K562 (cell line): Measurements from ENCODE around the gene RTP3. TPM values are rescaled to one million over a fixed set of nuclear protein-coding genes. Genes with fewer than 3 reads are reported as not detected.

Source experiments
- ATAC-seq: fragments of 200-7000 bp; cut with Tn5 transposase; 3 replicates; pipeline ENCODE4 v1.9.1; 2020; ENCODE audit warnings: moderate library complexity
- BruUV-seq: library from RNA; stranded (reverse); fragments of 400-500 nt; replicated peaks from 2 replicates; lab custom pipeline; 2021; lab: Mats Ljungman, UMichigan
- CTCF ChIA-PET: fragments of 300-600 bp; formaldehyde crosslinking; extraction: SDS; loops from one replicate; lab custom pipeline; 2021; ENCODE audit warnings: low intra/inter-chr PET ratio; lab: Yijun Ruan, JAX
- POLR2A ChIA-PET: fragments of 300-600, 350-650 bp; sonication (Branson Sonifier 250); formaldehyde crosslinking; extraction: SDS; loops from one replicate; lab custom pipeline; 2021; ENCODE audit warnings: antibody characterized with exemption, inconsistent platforms; lab: Yijun Ruan, JAX
- DNase-seq, 4 experiments: peaks; one replicate each; pipeline versions ENCODE4 v3.0.0 to v3.0.0-alpha.2; 2011 to 2018; ENCODE audit warnings: low spot score in 3 of 4, mixed read lengths in 3 of 4; ENCODE audit errors: extremely low read depth in 1 of 4
- FAIRE-seq: peaks from 2 replicates; lab custom pipeline; 2011; peaks lifted over from hg19 to GRCh38; lab: Jason Lieb, UNC
- H2AFZ ChIP-seq: 2 replicates; pipeline ENCODE4 v1.6.0; 2011; ENCODE audit warnings: low read depth, low read length, control low read depth, inconsistent platforms
- H3K27ac ChIP-seq: fragments of 200-600 bp; 3 replicates; pipeline ENCODE4 v1.8.0; 2011; ENCODE audit warnings: low read depth, mild to moderate bottlenecking, control low read depth, inconsistent platforms, low read length, moderate library complexity, mixed read lengths; ENCODE audit errors: extremely low read depth
- H3K27me3 ChIP-seq, 2 experiments: fragments of 300-600 bp in 1 of 2; 2 replicates in 1 of 2; 3 replicates in 1 of 2; pipeline versions ENCODE4 v1.6.0 to v1.8.0; 2011; ENCODE audit warnings: inconsistent platforms in 2 of 2, low read length in 2 of 2, mild to moderate bottlenecking in 1 of 2, mixed read lengths in 1 of 2, moderate library complexity in 1 of 2; ENCODE audit not compliant: control insufficient read depth in 2 of 2, insufficient read depth in 2 of 2
- H3K36me3 ChIP-seq: fragments of 300-600 bp; 3 replicates; pipeline ENCODE4 v1.8.0; 2011; ENCODE audit warnings: mild to moderate bottlenecking, low read length, inconsistent platforms; ENCODE audit not compliant: control insufficient read depth, insufficient read depth
- H3K4me1 ChIP-seq, 2 experiments: fragments of 200-600 bp in 1 of 2; replicated peaks in 1 of 2; 2 replicates in 1 of 2; 3 replicates in 1 of 2; pipeline versions ENCODE4 v1.5.1 to v1.8.0; 2011; ENCODE audit warnings: inconsistent platforms in 2 of 2, low read length in 2 of 2, mild to moderate bottlenecking in 1 of 2, mixed read lengths in 1 of 2, moderate library complexity in 1 of 2; ENCODE audit not compliant: control insufficient read depth in 2 of 2, insufficient read depth in 2 of 2
- H3K4me2 ChIP-seq: 2 replicates; pipeline ENCODE4 v1.6.1; 2011; ENCODE audit warnings: low read length, control low read depth, inconsistent platforms, mixed read lengths; ENCODE audit not compliant: insufficient read depth
- H3K4me3 ChIP-seq: fragments of 200-600 bp; sonication (generic), shearing (Covaris generic); 2 replicates; pipeline ENCODE4 v1.5.1; 2016; ENCODE audit warnings: control low read depth, inconsistent platforms
- H3K79me2 ChIP-seq: fragments of 200-600 bp; 3 replicates; pipeline ENCODE4 v1.8.0; 2011; ENCODE audit warnings: low read length, inconsistent platforms; ENCODE audit not compliant: control insufficient read depth, insufficient read depth
- H3K9ac ChIP-seq, 2 experiments: 2 replicates each; pipeline versions ENCODE4 v1.6.0 to v1.6.1; 2011; ENCODE audit warnings: low read depth in 2 of 2, low read length in 2 of 2, control low read depth in 1 of 2, inconsistent platforms in 1 of 2, mild to moderate bottlenecking in 1 of 2, mixed read lengths in 1 of 2; ENCODE audit not compliant: insufficient read depth in 1 of 2
- H3K9me1 ChIP-seq: one replicate; pipeline ENCODE4 v1.6.0; 2011; ENCODE audit warnings: inconsistent platforms, mild to moderate bottlenecking, low read length, moderate library complexity; ENCODE audit not compliant: control insufficient read depth, insufficient read depth
- H3K9me3 ChIP-seq: replicated peaks from 2 replicates; pipeline ENCODE4 v1.5.1; 2011; ENCODE audit warnings: low read depth, low read length, inconsistent platforms; ENCODE audit not compliant: control insufficient read depth, insufficient read depth
- H4K20me1 ChIP-seq: replicated peaks from 2 replicates; pipeline ENCODE4 v1.6.1; 2011; ENCODE audit warnings: low read length, inconsistent platforms, mixed read lengths; ENCODE audit not compliant: control insufficient read depth, insufficient read depth
- ARHGAP35 ChIP-seq: fragments of 450-650 bp; IDR thresholded peaks from 2 replicates; pipeline ENCODE4 v1.6.1; 2018; ENCODE audit not compliant: partially characterized antibody
- CSDE1 ChIP-seq, 2 experiments: fragments of 450-650 bp; IDR thresholded peaks; 2 replicates each; pipeline ENCODE4 v1.6.1; 2016; ENCODE audit warnings: mild to moderate bottlenecking in 1 of 2
- HSF4 ChIP-seq: fragments of 250-450 bp; sonication (Bioruptor Pico); IDR thresholded peaks from 2 replicates; pipeline ENCODE4 v2.1.2; 2022; ENCODE audit warnings: mild to moderate bottlenecking, moderate library complexity, borderline replicate concordance
- IRF2 ChIP-seq: sonication (generic); formaldehyde crosslinking; IDR thresholded peaks from 2 replicates; pipeline ENCODE4 v1.8.1; 2022; ENCODE audit warnings: mild to moderate bottlenecking, missing genetic modification reagents
- KAT2B ChIP-seq: IDR thresholded peaks from one replicate; pipeline ENCODE4 v1.6.1; 2012; ENCODE audit warnings: low read depth, mild to moderate bottlenecking, control low read depth, inconsistent platforms, low read length, moderate library complexity
- NCOA2 ChIP-seq, 2 experiments: fragments of 450-650 bp; IDR thresholded peaks; 2 replicates each; pipeline ENCODE4 v1.6.1; 2018; ENCODE audit warnings: mild to moderate bottlenecking in 2 of 2, moderate library complexity in 1 of 2; ENCODE audit not compliant: partially characterized antibody in 2 of 2
- ZNF695 ChIP-seq: fragments of 450-650 bp; formaldehyde crosslinking; IDR thresholded peaks from 2 replicates; pipeline ENCODE4 v1.4.0; 2020; ENCODE audit warnings: mild to moderate bottlenecking, moderate library complexity
- ZNF778 ChIP-seq: fragments of 450-650 bp; formaldehyde crosslinking; IDR thresholded peaks from 2 replicates; pipeline ENCODE4 v1.4.0; 2020; ENCODE audit warnings: mild to moderate bottlenecking, moderate library complexity
- WGBS: fragments of 100-300 bp; shearing (Covaris generic); methylation state at CpG from one replicate; pipeline ENCODE4 v1.1.6; 2016; ENCODE audit warnings: low coverage, mixed read lengths; ENCODE audit not compliant: insufficient coverage; ENCODE audit errors: missing lambda C conversion rate; 5-methylcytosine and 5-hydroxymethylcytosine counted together
- in situ Hi-C: fragments of 300-500 bp; cut with MboI; formaldehyde crosslinking; loops from 4 replicates; pipeline ENCODE4 v1.15.0; 2018; ENCODE audit warnings: inconsistent platforms, mixed read lengths
- intact Hi-C: fragments of 100-400 bp; cut with micrococcal nuclease; formaldehyde crosslinking; loops from 2 replicates; pipeline ENCODE4 v1.14.2; 2022
- polyA plus RNA-seq, 8 experiments: library from polyadenylated mRNA; depleted of rRNA in 4 of 8; stranded (reverse) in 5 of 8; unstranded in 3 of 8; fragments of >200 nt; fragmentation: Nextera tagmentation in 2 of 8; fragmentation: Illumina TruSeq in 1 of 8; extraction: Ambion mirVana in 2 of 8; extraction: Trizol in 1 of 8; gene quantifications; 2 replicates each; pipeline versions ENCODE4 v1.2.1 to v1.2.3, GENCODE V29; 2011 to 2014; ENCODE audit warnings: inconsistent platforms in 1 of 8, missing spikeins in 1 of 8
- total RNA-seq, 7 experiments: library from RNA; depleted of rRNA in 6 of 7; stranded (reverse); fragments of >200 nt in 6 of 7; fragmentation: Illumina TruSeq in 2 of 7; extraction: Trizol in 2 of 7; gene quantifications; 2 replicates each; pipeline versions ENCODE4 v1.2.1 to v1.2.3, GENCODE V29; 2011 to 2021; ENCODE audit warnings: low replicate concordance in 1 of 7
- TF ChIP-seq, protein P1 (sequence below): fragments of 250-450 bp; sonication (Bioruptor Pico); IDR thresholded peaks from 2 replicates; pipeline ENCODE4 v1.8.0; 2022; ENCODE audit warnings: inconsistent platforms, mild to moderate bottlenecking, moderate library complexity, borderline replicate concordance
- TF ChIP-seq, protein P2 (sequence below): fragments of 250-450 bp; sonication (Bioruptor Pico); IDR thresholded peaks from 2 replicates; pipeline ENCODE4 v1.5.0; 2020; ENCODE audit warnings: mild to moderate bottlenecking

RTP3 gene
- total and polyA plus RNA-seq, 9 of the 15 experiments (the other 6 are each of a cell fraction or from before 2014, with no cell fraction given), result not detected

DNA sequence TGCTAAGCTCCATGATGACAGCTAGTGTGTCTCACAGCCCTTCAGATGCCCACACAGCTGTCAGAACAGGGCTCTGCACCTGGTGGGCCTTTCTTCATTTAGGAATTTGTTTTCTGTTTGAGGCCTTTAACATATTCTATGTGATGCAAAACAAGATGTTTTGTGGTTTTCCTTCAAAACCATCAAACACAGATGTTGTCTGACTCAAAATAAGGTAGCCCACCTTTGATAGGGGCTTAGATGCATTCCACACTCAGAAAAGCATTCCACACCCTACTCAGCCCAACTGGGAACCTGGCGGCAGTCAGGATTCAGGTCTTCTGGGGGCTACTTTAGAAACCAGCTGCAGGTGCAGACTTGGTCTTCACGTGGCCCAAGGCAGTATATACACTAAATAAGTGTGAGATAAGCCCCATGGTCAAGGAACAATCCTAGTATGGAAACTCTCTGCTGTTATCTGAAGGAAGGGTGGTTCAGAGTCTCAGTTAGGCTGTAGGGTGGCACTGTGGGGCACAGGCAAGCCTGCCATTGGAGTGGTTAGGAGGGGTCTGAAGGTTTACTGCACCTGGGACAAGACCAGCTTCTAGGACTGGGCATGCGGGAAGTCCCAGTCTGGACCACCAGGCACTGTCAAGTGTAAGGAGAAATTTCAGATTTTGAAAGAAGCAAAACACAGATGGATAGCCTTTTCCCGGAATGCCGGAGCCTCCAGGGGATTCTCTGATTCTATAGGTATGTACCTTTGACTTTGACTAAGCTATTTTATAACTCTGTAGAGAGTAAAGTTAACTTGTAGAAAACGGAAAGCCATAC, 48.2 kb downstream of the RTP3 start:
- Histone ChIP-seq H3K9me1 (no peaks in the 10 kb centered on the region), H3K4me1 (peaks cover 55% of the 10 kb centered on the region in 2 experiments), H3K9ac (no peak overlapping the region), H3K4me2 (no peak overlapping the region), H3K4me3 (no peak overlapping the region), H3K9me3 (no peaks in the 10 kb centered on the region; the same call in 1 of the 2 replicates), H3K36me3 (no peaks in the 10 kb centered on the region), H2AFZ (peak overlapping the region; percentile 54)
- in situ Hi-C loops, result no loop called here
- intact Hi-C loops, result no loop called here
- POLR2A ChIA-PET, result interaction anchor here (0.6 to 1.2 kb wide), 2 partner anchors 12 to 19 kb away, joined by 3 to 4 read pairs; no protein-coding TSS in a partner anchor
- no peak for ATAC-seq
- no peak for TF ChIP-seq ZNF778
- TF ChIP-seq ZNF695, result no peak
- TF ChIP-seq, protein P1, sequence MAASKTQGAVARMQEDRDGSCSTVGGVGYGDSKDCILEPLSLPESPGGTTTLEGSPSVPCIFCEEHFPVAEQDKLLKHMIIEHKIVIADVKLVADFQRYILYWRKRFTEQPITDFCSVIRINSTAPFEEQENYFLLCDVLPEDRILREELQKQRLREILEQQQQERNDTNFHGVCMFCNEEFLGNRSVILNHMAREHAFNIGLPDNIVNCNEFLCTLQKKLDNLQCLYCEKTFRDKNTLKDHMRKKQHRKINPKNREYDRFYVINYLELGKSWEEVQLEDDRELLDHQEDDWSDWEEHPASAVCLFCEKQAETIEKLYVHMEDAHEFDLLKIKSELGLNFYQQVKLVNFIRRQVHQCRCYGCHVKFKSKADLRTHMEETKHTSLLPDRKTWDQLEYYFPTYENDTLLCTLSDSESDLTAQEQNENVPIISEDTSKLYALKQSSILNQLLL, result no peak
- TF ChIP-seq HSF4 (CRISPR knock-in tag), result no peak
- no peak for TF ChIP-seq NCOA2 (IDR thresholded peaks at IDR 0.05; ENCODE audit: partially characterized antibody in 2 of 2)
- TF ChIP-seq IRF2 (CRISPR knock-in tag), result no peak
- TF ChIP-seq ARHGAP35, result no peak
- TF ChIP-seq KAT2B, result no peak
- no peak for TF ChIP-seq CSDE1 (IDR thresholded peaks at IDR 0.05)
- TF ChIP-seq, protein P2, sequence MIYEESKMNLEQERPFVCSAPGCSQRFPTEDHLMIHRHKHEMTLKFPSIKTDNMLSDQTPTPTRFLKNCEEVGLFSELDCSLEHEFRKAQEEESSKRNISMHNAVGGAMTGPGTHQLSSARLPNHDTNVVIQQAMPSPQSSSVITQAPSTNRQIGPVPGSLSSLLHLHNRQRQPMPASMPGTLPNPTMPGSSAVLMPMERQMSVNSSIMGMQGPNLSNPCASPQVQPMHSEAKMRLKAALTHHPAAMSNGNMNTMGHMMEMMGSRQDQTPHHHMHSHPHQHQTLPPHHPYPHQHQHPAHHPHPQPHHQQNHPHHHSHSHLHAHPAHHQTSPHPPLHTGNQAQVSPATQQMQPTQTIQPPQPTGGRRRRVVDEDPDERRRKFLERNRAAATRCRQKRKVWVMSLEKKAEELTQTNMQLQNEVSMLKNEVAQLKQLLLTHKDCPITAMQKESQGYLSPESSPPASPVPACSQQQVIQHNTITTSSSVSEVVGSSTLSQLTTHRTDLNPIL (CRISPR knock-in tag), result no peak
- TF ChIP-seq, all 486 proteins: peak for 0
- no peaks in the 10 kb centered on the region for H3K79me2 ChIP-seq
- 69% methylated on average over 6 of the region's 6 CpGs for WGBS
- no peak overlapping the region for H3K27ac ChIP-seq
- no peaks in the 10 kb centered on the region for H4K20me1 ChIP-seq
- BruUV-seq, result no TSS peak
- FAIRE-seq (no peak), DNase-seq (no peak)
- CTCF ChIA-PET, result no interaction called here
- no peaks in the 10 kb centered on the region; a peak in 1 of 5 replicates for H3K27me3 ChIP-seq
